SK-N-SH treated with all-trans-retinoic acid at 6 μM for 48 hours (cell line): ENCODE results near the gene GPX1.

Experiments used
- ATAC-seq: fragments of 200-7000 bp; cut with Tn5 transposase; 3 replicates; pipeline ENCODE4 v1.9.1; 2020; ENCODE audit warnings: mild to moderate bottlenecking, moderate library complexity
- ARNTL ChIP-seq: fragments of 450-650 bp; formaldehyde crosslinking; IDR thresholded peaks from 2 replicates; pipeline ENCODE4 v1.5.0; 2020; ENCODE audit warnings: low read depth, mild to moderate bottlenecking, moderate library complexity, borderline replicate concordance
- CREB5 ChIP-seq: fragments of 250-450 bp; sonication (Bioruptor Pico); IDR thresholded peaks from 2 replicates; pipeline ENCODE4 v1.5.1; 2020; ENCODE audit warnings: low read depth, mild to moderate bottlenecking, moderate library complexity
- CSDC2 ChIP-seq: fragments of 250-450 bp; sonication (Bioruptor Pico); IDR thresholded peaks from 2 replicates; pipeline ENCODE4 v1.5.0; 2020; ENCODE audit warnings: mild to moderate bottlenecking, moderate library complexity
- CSRNP3 ChIP-seq: fragments of 250-450 bp; sonication (Bioruptor Pico); IDR thresholded peaks from 2 replicates; pipeline ENCODE4 v1.5.1; 2021; ENCODE audit warnings: mild to moderate bottlenecking, moderate library complexity
- ESRRG ChIP-seq: fragments of 250-450 bp; sonication (Bioruptor Pico); IDR thresholded peaks from 2 replicates; pipeline ENCODE4 v1.6.1; 2021; ENCODE audit warnings: mild to moderate bottlenecking
- GLIS3 ChIP-seq: fragments of 250-450 bp; sonication (Bioruptor Pico); IDR thresholded peaks from 2 replicates; pipeline ENCODE4 v1.5.0; 2020; ENCODE audit warnings: mild to moderate bottlenecking, moderate library complexity
- ISL1 ChIP-seq: fragments of 250-450 bp; sonication (Bioruptor Pico); IDR thresholded peaks from 2 replicates; pipeline ENCODE4 v2.1.2; 2022; ENCODE audit warnings: mild to moderate bottlenecking, moderate library complexity
- OSR1 ChIP-seq: fragments of 250-450 bp; sonication (Bioruptor Pico); IDR thresholded peaks from 2 replicates; pipeline ENCODE4 v1.8.0; 2022; ENCODE audit warnings: moderate library complexity, mild to moderate bottlenecking, inconsistent platforms
- PATZ1 ChIP-seq: fragments of 250-450 bp; sonication (Bioruptor Pico); IDR thresholded peaks from 2 replicates; pipeline ENCODE4 v1.8.0; 2020; ENCODE audit warnings: mild to moderate bottlenecking, moderate library complexity, borderline replicate concordance
- POU6F1 ChIP-seq: fragments of 250-450 bp; sonication (Bioruptor Pico); IDR thresholded peaks from 2 replicates; pipeline ENCODE4 v1.8.0; 2021; ENCODE audit warnings: low read depth, mild to moderate bottlenecking, moderate library complexity, borderline replicate concordance
- PPARA ChIP-seq: fragments of 250-450 bp; sonication (Bioruptor Pico); IDR thresholded peaks from 2 replicates; pipeline ENCODE4 v1.5.0; 2020; ENCODE audit warnings: mild to moderate bottlenecking, borderline replicate concordance
- RARB ChIP-seq: fragments of 250-450 bp; sonication (Bioruptor Pico); IDR thresholded peaks from 2 replicates; pipeline ENCODE4 v1.8.0; 2021; ENCODE audit warnings: mild to moderate bottlenecking, moderate library complexity
- SNAI2 ChIP-seq: fragments of 250-450 bp; sonication (Bioruptor Pico); IDR thresholded peaks from 2 replicates; pipeline ENCODE4 v1.5.0; 2020; ENCODE audit warnings: mild to moderate bottlenecking, moderate library complexity
- TCF4 ChIP-seq: fragments of 250-450 bp; sonication (Bioruptor Pico); IDR thresholded peaks from 2 replicates; pipeline ENCODE4 v1.8.0; 2021; ENCODE audit warnings: mild to moderate bottlenecking, moderate library complexity, borderline replicate concordance
- TOX ChIP-seq: fragments of 250-450 bp; sonication (Bioruptor Pico); IDR thresholded peaks from 2 replicates; pipeline ENCODE4 v1.8.0; 2021; ENCODE audit warnings: mild to moderate bottlenecking, moderate library complexity, borderline replicate concordance
- TSHZ2 ChIP-seq: fragments of 250-450 bp; sonication (Bioruptor Pico); IDR thresholded peaks from 2 replicates; pipeline ENCODE4 v1.5.0; 2020; ENCODE audit warnings: mild to moderate bottlenecking, moderate library complexity
- ZC3H10 ChIP-seq: fragments of 250-450 bp; sonication (Bioruptor Pico); IDR thresholded peaks from 2 replicates; pipeline ENCODE4 v1.5.1; 2021; ENCODE audit warnings: mild to moderate bottlenecking, moderate library complexity
- ZFP3 ChIP-seq: fragments of 250-450 bp; sonication (Bioruptor Pico); IDR thresholded peaks from 2 replicates; pipeline ENCODE4 v1.5.0; 2020; ENCODE audit warnings: mild to moderate bottlenecking, moderate library complexity
- ZNF565 ChIP-seq: fragments of 450-650 bp; formaldehyde crosslinking; conservative IDR thresholded peaks from 2 replicates; pipeline ENCODE4 v1.5.0; 2020; ENCODE audit warnings: low read depth, mild to moderate bottlenecking, moderate library complexity
- ZNF70 ChIP-seq: fragments of 450-650 bp; formaldehyde crosslinking; IDR thresholded peaks from 2 replicates; pipeline ENCODE4 v1.5.0; 2020; ENCODE audit warnings: mild to moderate bottlenecking, moderate library complexity
- ZNF8 ChIP-seq: fragments of 450-650 bp; formaldehyde crosslinking; IDR thresholded peaks from 2 replicates; pipeline ENCODE4 v1.5.0; 2020; ENCODE audit warnings: mild to moderate bottlenecking, moderate library complexity

GPX1 gene

GRCh38 chr3:49316696-49317457, 41.3 kb downstream of the GPX1 start:
- no peak for TF ChIP-seq ZNF70 (CRISPR knock-in tag)
- TF ChIP-seq ZNF8 (CRISPR knock-in tag): no peak
- no peak for TF ChIP-seq TCF4
- TF ChIP-seq PATZ1 (CRISPR knock-in tag): no peak
- TF ChIP-seq ZC3H10 (CRISPR knock-in tag): no peak
- no peak for TF ChIP-seq RARB (CRISPR knock-in tag)
- no peak for TF ChIP-seq PPARA (CRISPR knock-in tag)
- TF ChIP-seq GLIS3 (CRISPR knock-in tag): no peak
- TF ChIP-seq ESRRG (CRISPR knock-in tag): no peak
- TF ChIP-seq CSRNP3 (CRISPR knock-in tag): no peak
- TF ChIP-seq ZNF565 (CRISPR knock-in tag): no peak
- TF ChIP-seq TSHZ2 (CRISPR knock-in tag): no peak
- TF ChIP-seq OSR1: no peak
- TF ChIP-seq ZFP3 (CRISPR knock-in tag): no peak
- TF ChIP-seq ARNTL (CRISPR knock-in tag): no peak
- no peak for TF ChIP-seq SNAI2 (CRISPR knock-in tag)
- TF ChIP-seq TOX (CRISPR knock-in tag): no peak
- no peak for ATAC-seq

- peak; percentile 22; the same call in 1 of the 3 replicates for ATAC-seq
- TF ChIP-seq POU6F1 (CRISPR knock-in tag) (no peak), CREB5 (CRISPR knock-in tag) (no peak), ESRRG (CRISPR knock-in tag) (no peak), ZNF70 (CRISPR knock-in tag) (no peak), ISL1 (CRISPR knock-in tag) (no peak), ZFP3 (CRISPR knock-in tag) (no peak), CSDC2 (CRISPR knock-in tag) (no peak), PATZ1 (CRISPR knock-in tag) (no peak), TCF4 (no peak)
- TF ChIP-seq, all 23 proteins: peak for 0
Measured at GRCh38 chr3:49313896-49314688, 44.1 kb downstream of the GPX1 start.
